Measurements from ENCODE around the gene KCNH3. TPM values are rescaled to one million over a fixed set of nuclear protein-coding genes. Genes with fewer than 3 reads are reported as not detected.
"Not testable (repeated sequence)": the region's sequence is repeated elsewhere in the genome, so short reads cannot be mapped to it uniquely, and the experiment has no call there.

Gene KCNH3
- total RNA-seq, 2 donors from 2014 or later: 0.14 TPM; not detected in 1

GRCh38 chr12:49519574-49519936 lies 19.3 kb upstream of the KCNH3 start:
- no peak for DNase-seq
- intact Hi-C loops (cut with DNase I, micrococcal nuclease): loop anchor here in 1 of 2 donors (5.0 to 10.0 kb wide), 2 partner anchors 157 to 175 kb away; partner anchors contain the start of gene DNAJC22
- ATAC-seq: no peak

DNA sequence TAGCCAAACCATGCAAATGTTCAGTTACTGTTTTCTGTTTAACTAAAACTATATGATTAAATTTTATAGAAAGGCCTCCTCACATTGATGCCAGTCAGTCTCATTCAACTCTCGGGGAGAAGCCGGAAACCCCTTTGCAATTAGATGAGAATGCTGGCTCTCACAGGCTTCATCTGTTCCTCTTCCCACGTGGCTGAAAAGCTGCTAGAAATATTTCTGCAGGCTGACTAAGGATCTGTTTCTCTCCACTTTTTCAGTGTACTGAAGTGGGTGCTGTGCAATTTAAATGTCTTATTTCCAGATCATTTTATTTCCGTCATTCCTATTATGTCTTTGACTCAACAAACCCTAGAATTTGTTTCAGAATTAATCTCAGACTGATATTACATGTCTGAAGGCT lies 17.4 kb upstream of the KCNH3 start:
- DNase-seq (no peak), ATAC-seq (no peak)
- intact Hi-C loops (cut with DNase I, micrococcal nuclease): no loop called here

GRCh38 chr12:49524660-49525324 lies 14.0 kb upstream of the KCNH3 start:
- DNase-seq: no peak
- intact Hi-C loops (cut with DNase I, micrococcal nuclease): no loop called here
- ATAC-seq: no peak

DNA sequence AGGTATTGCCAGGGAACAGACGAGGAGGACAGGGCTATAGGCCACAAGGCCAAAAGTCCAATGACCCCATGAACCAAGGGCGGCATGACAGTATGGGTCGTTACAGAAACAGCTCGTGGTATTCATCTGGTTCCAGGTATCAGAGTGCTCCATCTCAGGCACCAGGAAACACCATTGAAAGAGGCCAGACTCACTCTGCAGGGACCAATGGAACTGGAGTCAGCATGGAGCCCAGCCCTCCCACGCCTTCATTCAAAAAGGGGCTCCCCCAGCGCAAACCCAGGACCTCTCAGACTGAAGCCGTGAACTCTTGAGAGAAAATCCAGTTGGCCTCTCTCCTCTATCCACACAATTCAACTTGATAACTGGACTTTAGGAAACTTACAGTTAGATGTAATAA lies 12.9 kb upstream of the KCNH3 start:
- ATAC-seq (no peak), DNase-seq (no peak)
- intact Hi-C loops (cut with DNase I, micrococcal nuclease): no loop called here

DNA sequence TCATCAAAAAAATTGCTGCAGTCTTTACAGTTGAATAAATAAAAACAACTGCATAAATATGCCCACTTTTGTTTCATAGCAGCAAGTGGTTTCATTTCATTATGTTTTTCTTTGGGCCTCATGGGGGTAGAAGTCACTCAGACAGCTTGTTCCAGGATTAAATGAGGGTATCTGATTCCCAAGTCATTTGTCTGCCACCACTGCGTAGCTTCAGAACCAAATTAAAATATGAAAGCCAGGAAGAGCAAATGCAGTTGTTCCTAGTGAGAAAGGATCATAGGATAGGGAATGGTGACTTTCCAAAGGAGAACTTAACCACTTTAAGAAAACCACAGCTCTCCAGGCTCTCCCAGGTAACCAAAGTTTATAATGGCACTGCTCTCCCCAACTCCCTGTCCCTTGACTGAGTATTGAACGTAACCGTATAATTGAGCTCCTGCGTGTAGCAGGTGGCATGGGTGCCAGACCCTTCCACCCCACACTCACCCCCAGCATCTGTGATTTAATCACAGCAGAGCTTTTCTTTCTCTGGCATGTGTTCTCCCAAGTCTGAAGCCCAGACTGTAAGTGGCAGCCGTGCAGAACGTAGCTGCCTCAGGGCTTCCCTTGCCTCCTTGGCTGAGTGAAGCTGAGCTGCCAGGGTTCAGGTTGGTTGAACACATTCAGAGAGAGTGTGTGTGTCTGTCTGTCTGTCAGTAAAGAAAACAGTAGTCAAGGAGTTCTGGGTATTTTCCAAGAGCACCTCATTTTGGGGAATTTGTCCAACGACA lies 11.3 kb upstream of the KCNH3 start:
- no peak for DNase-seq
- no peak for ATAC-seq
- intact Hi-C loops (cut with DNase I, micrococcal nuclease): no loop called here

- no peak for ATAC-seq
Observed at GRCh38 chr12:49529414-49529813, 9.4 kb upstream of the KCNH3 start.

DNA sequence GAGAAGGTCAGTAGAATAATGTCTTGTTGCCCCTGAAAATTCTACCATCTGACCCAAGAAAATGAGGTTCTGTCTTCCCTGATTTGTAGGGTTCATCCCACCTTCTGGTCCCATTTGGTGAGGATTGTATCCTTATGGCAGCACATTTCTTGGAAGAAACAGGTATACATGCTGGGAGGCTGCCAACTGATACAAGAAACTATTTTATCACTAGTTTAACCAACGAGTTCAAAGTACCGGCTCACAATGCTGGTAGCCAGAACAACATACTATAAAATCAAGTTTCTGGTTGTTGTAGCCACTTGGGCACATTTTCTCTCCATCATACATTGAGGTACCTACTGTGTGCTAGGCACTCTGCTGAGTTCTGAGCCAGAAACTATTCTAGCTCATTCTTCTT lies 7.1 kb upstream of the KCNH3 start:
- ATAC-seq (peak; percentile 23), DNase-seq (no peak)
- intact Hi-C loops (cut with DNase I, micrococcal nuclease): no loop called here

More at GRCh38 chr12:49529414-49529813, 9.4 kb upstream of the KCNH3 start:
- intact Hi-C loops (cut with DNase I, micrococcal nuclease): no loop called here
- DNase-seq: no peak

- ATAC-seq (peak; percentile 14), DNase-seq (no peak)
- intact Hi-C loops (cut with DNase I, micrococcal nuclease): no loop called here
Observed at GRCh38 chr12:49533331-49533730, 5.5 kb upstream of the KCNH3 start.

DNA sequence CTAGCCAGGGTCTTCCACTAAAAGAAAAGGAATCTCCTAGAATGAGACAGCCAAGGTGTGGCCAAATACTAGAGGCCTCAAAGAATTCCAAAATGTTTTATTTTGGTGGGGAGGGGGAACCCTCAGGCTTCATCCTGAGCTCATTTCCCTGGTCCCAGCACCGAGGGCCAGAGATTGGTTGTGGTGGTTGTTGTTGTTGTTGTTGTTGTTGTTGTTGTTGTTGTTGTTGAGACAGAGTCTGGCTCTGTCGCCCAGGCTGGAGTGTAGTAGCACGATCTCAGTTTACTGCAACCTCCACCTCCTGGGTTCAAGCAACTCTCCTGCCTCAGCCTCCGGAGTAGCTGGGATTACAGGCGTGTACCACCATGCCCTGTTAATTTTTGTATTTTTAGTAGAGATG lies 4.7 kb upstream of the KCNH3 start:
- DNase-seq; ATAC-seq; intact Hi-C loops (cut with DNase I, micrococcal nuclease): not testable (repeated sequence)

GRCh38 chr12:49534731-49535278 lies 4.0 kb upstream of the KCNH3 start:
- ATAC-seq (no peak), DNase-seq (no peak)
- intact Hi-C loops (cut with DNase I, micrococcal nuclease): no loop called here

DNA sequence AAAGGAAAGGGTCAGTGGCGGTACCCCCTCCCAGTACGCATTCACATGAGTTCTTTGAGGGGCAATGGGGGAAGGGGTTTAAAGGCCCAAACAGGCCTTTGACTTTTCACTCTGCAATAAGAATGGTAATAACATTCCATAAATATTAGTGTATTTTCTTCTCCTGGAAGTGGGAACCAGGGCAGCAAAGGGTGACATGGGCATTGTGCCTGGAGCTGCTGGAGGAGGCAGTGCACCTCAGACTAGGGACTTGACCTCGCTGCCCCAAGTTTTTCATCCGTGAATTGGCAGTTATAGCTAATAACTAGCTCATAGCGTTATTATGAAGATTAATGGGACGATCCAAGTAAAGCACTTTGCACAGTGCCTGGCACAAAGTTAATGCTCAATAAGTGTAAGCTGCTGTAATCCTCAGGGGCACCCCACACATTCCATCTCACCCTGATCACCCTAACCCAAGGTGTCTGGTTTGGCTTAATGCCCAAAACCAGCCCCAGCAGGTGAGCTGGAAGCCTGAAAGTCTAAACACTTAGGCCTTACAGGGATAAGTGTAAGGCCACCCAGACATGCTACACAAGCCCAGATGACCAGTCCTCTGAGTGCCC lies 2.8 kb upstream of the KCNH3 start:
- intact Hi-C loops (cut with DNase I, micrococcal nuclease): no loop called here
- no peak for DNase-seq
- ATAC-seq: no peak

- ATAC-seq (no peak), DNase-seq (no peak)
- intact Hi-C loops (cut with DNase I, micrococcal nuclease): no loop called here
Observed at GRCh38 chr12:49536526-49537071, 2.2 kb upstream of the KCNH3 start.

DNA sequence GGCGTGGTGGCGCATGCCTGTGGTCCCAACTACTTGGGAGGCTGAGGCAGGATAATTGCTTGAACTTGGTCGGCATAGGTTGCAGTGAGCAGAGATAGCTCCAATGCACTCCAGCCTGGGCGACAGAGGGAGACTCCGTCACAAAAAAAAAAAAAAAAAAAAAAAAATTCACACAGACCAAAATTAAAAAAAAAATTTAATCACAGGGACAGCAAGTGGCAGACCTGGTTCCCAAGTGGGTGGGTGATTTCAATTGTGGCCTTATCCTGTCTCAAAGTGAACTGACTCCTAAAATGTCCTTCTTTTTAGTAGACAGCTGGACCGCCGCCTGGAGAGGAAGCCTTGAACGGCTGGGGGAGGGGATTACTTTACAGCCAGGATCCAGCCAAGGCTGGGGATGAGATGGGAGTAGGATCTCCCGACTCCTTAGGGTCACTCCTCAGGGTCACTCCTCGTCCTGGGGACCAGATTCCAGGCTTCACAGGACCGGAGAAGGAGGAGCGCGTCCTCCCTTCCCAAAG lies 1.5 kb upstream of the KCNH3 start:
- DNase-seq (no peak), ATAC-seq (no peak)
- intact Hi-C loops (cut with DNase I, micrococcal nuclease): no loop called here

DNA sequence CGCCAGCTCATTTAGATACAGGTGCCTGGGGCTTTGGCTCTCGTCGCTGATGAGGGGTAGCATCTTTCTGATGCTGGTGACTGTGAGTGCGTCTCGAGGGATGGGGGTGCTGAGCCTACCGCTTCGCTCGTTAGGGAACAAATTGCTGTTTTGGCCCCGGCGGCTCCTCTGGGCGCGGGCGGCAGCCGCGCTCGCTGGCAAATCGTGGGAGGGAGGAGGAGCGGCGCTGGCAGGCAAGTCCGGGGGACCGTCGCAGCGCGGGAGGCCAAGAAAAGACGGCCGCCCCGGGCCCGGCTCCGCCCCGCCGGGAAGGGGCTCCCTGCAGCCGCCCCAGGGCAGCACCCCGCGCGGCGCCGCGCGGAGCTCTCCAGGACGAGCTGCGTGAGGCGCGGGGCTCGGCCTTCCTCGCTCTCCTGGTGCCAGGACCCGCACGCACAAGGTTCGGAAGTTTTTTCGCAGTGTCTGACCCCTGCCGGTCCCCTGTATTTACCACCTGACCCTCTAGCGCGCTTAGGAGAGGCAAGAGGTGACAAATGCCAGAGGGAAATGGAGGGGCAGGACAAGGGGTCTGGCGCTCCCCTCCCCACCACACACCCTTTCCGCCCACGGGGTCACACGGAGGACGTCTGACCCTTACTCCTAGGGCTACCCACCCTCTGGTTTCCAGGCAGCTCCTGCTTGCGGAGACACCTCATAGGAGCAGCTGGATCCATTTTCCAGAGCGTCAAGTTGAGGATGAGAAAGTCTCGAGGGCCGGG lies 899 bp upstream of the KCNH3 start:
- intact Hi-C loops (cut with DNase I, micrococcal nuclease): no loop called here
- DNase-seq: peak in 1 of 2 donors; percentile 25
- peak; percentile 17 for ATAC-seq

- intact Hi-C loops (cut with DNase I, micrococcal nuclease): no loop called here
- DNase-seq: no peak
- no peak for ATAC-seq
Observed at GRCh38 chr12:49539406-49540228, 787 bp downstream of the KCNH3 start.

- intact Hi-C loops (cut with DNase I, micrococcal nuclease): no loop called here
- ATAC-seq (no peak), DNase-seq (no peak)
Observed at GRCh38 chr12:49540229-49541139, 1.7 kb downstream of the KCNH3 start.

All from left colon (tissue), 2 donors.